Colonic mucosa (tissue), 4 donors: ENCODE measurements around the gene CCDC110. TPM values are rescaled to one million over a fixed set of nuclear protein-coding genes. Genes with fewer than 3 reads are reported as not detected.

Experiments used
- DNase-seq: peaks from one replicate; pipeline ENCODE4 v3.0.0-alpha.2; 2020
- H3K27ac ChIP-seq: fragments of 200-600 bp; one replicate; pipeline ENCODE4 v1.8.0; 2021
- H3K27me3 ChIP-seq: fragments of 200-600 bp; one replicate; pipeline ENCODE4 v1.8.0; 2021
- H3K36me3 ChIP-seq: fragments of 200-600 bp; one replicate; pipeline ENCODE4 v1.8.0; 2021
- H3K4me1 ChIP-seq: fragments of 200-600 bp; one replicate; pipeline ENCODE4 v1.8.0; 2021; ENCODE audit warnings: mild to moderate bottlenecking
- H3K4me3 ChIP-seq: fragments of 200-600 bp; one replicate; pipeline ENCODE4 v1.8.0; 2021
- H3K9ac ChIP-seq, 2 donors: one replicate each; pipeline ENCODE4 v1.7.0; 2013; ENCODE audit warnings: control low read depth in 2 of 2, low read depth in 2 of 2, low read length in 2 of 2
- H3K9me3 ChIP-seq: fragments of 200-600 bp; one replicate; pipeline ENCODE4 v1.8.0; 2021
- CTCF ChIP-seq: fragments of 200-600 bp; IDR thresholded peaks from one replicate; pipeline ENCODE4 v1.8.0; 2022; ENCODE audit warnings: antibody characterized with exemption, mild to moderate bottlenecking
- intact Hi-C: fragments of 100-400 bp; cut with DNase I; formaldehyde crosslinking; loops from one replicate; pipeline ENCODE4 v1.14.1; 2022
- total RNA-seq, 2 donors: library from RNA; stranded (reverse); fragmentation: NEBNext Ultra II Directional in 1 of 2; extraction: Animal tissue kit (Norgen Biotek cat#: 25700) in 1 of 2; gene quantifications; one replicate each; pipeline ENCODE4 v1.2.1, GENCODE V29; 2021
- donor health status: healthy.
- donor health status: DM: no; HTN: no; CAD: no.
- donor health status: DM: no; HTN: no; CAD: no.

The CCDC110 gene
- 1 to 10 TPM; 3.6 TPM for total RNA-seq

- no peaks in the 10 kb centered on the region for H3K4me1 ChIP-seq
- intact Hi-C loops: loop anchor here (5.0 kb wide), 1 partner anchor 126 kb away; no protein-coding TSS in a partner anchor
- H3K9ac ChIP-seq: peak within 1 kb of the TSS; percentile 86 to 87
- H3K4me3 ChIP-seq: peak within 1 kb of the TSS; percentile 85
- no peaks in the 10 kb centered on the region for H3K36me3 ChIP-seq
- TF ChIP-seq CTCF: peak; percentile 57
- H3K27me3 ChIP-seq: no peaks in the 10 kb centered on the region
- H3K9me3 ChIP-seq: no peaks in the 10 kb centered on the region
- DNase-seq: peak; percentile 97
- peak within 1 kb of the TSS; percentile 40 for H3K27ac ChIP-seq
These were observed at the start of gene CCDC110 for GRCh38 chr4:185471235-185472102. CCDC110 (minus strand) TSS chr4:185471733; CDS start chr4:185471683, 50 bp downstream.

GRCh38 chr4:185520119-185520518, 48.6 kb upstream of the CCDC110 start:
- H3K4me3 ChIP-seq: no peak overlapping the region
- intact Hi-C loops: no loop called here
- H3K9ac ChIP-seq: no peak overlapping the region
- DNase-seq: no peak
- no peak overlapping the region for H3K27ac ChIP-seq
- TF ChIP-seq CTCF: no peak
- H3K27me3 ChIP-seq: no peaks in the 10 kb centered on the region
- no peaks in the 10 kb centered on the region for H3K4me1 ChIP-seq
- no peaks in the 10 kb centered on the region for H3K36me3 ChIP-seq
- H3K9me3 ChIP-seq: no peaks in the 10 kb centered on the region

GRCh38 chr4:185518494-185518893, 47.0 kb upstream of the CCDC110 start:
- Histone ChIP-seq H3K36me3 (no peaks in the 10 kb centered on the region), H3K9ac (no peak overlapping the region), H3K27ac (no peak overlapping the region), H3K9me3 (no peaks in the 10 kb centered on the region), H3K4me1 (peaks cover 4% of the 10 kb centered on the region), H3K4me3 (no peak overlapping the region), H3K27me3 (no peaks in the 10 kb centered on the region)
- DNase-seq: no peak
- no peak for TF ChIP-seq CTCF
- intact Hi-C loops: no loop called here

GRCh38 chr4:185518069-185518468, 46.5 kb upstream of the CCDC110 start:
- Histone ChIP-seq H3K4me3 (no peak overlapping the region), H3K36me3 (no peaks in the 10 kb centered on the region), H3K9me3 (no peaks in the 10 kb centered on the region), H3K9ac (no peak overlapping the region), H3K27me3 (no peaks in the 10 kb centered on the region), H3K4me1 (peaks cover 9% of the 10 kb centered on the region), H3K27ac (no peak overlapping the region)
- no peak for TF ChIP-seq CTCF
- DNase-seq: no peak
- intact Hi-C loops: no loop called here

- Histone ChIP-seq H3K4me1 (peaks cover 9% of the 10 kb centered on the region), H3K27ac (no peak overlapping the region)
- intact Hi-C loops: no loop called here
These were observed 43.7 kb upstream of the CCDC110 start for GRCh38 chr4:185515248-185515647.

More at GRCh38 chr4:185515248-185515647, 43.7 kb upstream of the CCDC110 start:
- DNase-seq: no peak
- no peaks in the 10 kb centered on the region for H3K9me3 ChIP-seq
- no peak for TF ChIP-seq CTCF
- H3K9ac ChIP-seq: no peak overlapping the region
- no peak overlapping the region for H3K4me3 ChIP-seq
- no peaks in the 10 kb centered on the region for H3K27me3 ChIP-seq
- no peaks in the 10 kb centered on the region for H3K36me3 ChIP-seq
